Dermis blood vessel endothelial cell (primary cell): Measurements from ENCODE around the gene SH3RF3. TPM values are rescaled to one million over a fixed set of nuclear protein-coding genes. Genes with fewer than 3 reads are reported as not detected.
"Not testable (repeated sequence)": the region's sequence is repeated elsewhere in the genome, so short reads cannot be mapped to it uniquely, and the experiment has no call there.

Source experiments
- DNase-seq: peaks from one replicate; pipeline ENCODE4 v3.0.0; 2010
- total RNA-seq: library from RNA; depleted of rRNA; stranded (reverse); fragments of >200 nt; gene quantifications from 2 replicates; pipeline ENCODE4 v1.2.3, GENCODE V29; 2014

The SH3RF3 gene
- total RNA-seq, 1 donor from 2014 or later, result 7.7 TPM

DNA sequence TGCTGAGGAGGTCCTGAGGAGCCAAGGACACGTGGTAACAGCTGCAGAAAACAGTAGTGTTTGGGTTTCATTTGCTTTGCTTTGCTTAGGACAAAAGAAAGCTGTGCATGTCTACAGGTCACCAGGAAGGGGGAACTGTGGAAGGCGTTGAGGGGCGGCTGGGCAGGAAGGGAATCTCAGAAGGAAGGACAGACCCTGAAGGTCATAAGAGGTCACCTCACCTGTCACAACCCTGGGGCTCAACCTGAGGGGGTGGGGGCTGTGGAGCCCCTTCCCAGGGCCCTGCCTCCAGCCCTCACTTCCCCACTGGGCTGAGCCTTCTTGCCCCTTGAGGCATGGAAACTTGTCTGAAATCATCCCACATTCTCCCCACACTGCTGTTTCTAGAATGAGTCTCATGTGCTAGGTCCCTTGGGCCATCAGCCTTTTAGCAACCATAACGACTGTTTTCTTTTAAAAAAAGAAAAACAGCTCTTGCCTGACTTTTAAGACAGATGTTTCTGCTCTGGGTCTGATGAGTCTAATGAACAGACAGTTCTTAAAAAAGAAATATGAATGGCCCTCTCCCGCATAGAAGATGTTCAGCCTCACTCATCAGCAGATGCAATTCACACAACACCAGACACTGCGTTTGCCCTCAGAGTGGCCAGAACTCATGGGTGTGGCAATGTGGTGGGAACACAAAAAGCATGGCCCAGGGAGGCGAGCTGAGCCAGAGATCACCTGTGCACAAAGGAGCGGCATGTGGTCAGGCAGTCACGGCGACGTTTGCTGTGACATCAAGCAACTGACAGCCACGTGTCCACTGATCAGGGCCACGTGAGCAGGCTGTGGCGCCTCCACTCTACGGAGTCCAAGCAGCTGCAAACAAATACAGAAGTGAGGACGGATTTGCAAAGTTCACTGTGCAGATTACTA is 400.8 kb downstream of the SH3RF3 start:
- DNase-seq, result no peak

DNA sequence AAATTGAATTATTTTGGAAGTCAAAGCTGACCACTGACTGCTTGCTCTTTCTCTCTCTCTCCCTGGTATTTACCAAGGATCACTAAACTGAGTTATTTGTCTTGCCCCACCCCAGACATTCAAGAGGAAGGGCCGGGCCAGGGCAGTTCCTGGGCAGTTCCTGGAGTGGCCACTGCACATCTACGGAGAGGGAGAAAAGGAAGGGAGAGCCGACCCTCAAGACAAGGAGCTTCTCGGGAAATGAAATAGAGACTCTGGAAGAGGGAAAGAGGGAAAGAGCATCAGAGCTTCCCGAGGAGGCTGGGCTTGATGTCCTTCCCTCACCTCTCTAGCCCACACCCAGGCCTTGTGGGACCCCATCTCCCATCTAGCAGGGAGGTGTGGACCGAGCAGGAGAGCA is 401.7 kb downstream of the SH3RF3 start:
- no peak for DNase-seq

DNA sequence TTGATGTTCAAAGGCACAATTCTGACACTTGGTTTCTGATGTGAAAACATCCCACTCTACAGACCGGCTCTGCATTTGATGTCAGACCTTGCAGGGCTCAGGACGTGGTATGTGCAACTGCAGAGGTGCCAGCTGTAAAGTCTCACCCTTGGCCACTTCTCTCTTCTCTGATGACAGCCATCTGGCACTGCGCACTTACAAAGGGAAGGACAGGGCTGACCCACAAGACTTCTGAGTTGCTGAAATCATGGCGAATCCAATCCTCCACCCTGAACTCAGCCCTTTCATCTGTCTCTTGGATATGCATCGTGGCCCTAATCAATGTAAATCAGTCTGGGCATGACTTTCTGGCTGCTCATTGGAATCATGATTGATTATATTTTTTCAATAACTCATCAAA is 402.2 kb downstream of the SH3RF3 start:
- DNase-seq, result no peak

DNA sequence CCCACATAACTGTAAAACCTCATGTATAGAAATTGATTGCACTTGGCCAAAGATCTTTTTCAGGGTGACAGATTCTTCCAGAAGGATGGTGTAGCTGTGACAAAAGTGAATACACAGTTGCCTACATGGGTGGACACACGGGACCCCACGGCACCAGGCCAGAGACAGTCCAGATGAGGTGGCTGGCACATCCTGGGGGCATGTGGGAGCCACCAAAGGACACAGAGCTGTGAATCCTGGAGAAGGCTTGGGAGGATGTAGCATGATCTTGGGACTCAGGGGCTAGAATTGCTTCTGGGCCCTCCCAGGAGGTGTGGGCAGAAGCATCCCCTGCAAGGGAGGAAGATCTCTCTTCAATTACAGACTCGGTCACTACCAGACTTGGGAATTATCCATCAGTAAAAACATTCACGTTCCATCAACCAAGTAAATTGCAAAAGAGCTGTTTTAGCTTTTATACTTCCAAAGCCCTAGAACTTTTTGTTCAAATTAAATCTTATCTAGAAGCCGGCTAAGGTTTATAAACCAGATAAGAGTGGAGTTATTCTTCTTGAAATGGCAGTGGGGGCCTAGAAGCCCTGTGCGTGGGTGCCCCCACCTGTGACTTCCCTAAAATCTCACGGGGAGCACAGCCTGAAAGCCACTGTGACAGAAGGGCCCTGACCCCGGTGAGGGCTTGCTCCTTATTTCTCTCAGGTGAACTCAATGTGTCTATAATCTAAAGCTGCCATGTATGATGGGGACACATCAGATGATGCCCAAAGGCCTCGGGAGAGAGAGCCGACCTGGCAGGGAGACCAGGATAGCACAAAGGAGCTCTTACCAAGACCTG is 403.1 kb downstream of the SH3RF3 start:
- no peak for DNase-seq

DNA sequence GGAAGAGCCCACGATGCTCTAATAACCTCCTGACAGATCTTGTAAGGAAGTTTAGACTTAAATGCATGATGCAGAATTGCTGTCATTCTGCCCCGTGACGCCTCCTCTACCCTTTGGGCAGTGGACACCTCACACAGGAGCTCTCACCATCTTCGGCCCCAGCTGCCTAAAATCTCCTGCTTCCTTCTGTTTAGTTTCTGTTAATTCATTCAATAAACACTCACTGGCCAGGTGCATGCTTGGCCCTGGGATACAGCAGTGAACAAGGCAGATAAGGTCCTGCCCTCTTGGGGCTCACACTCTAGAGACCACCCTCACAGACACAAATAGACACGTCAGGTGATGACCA is 403.7 kb downstream of the SH3RF3 start:
- no peak for DNase-seq

DNA sequence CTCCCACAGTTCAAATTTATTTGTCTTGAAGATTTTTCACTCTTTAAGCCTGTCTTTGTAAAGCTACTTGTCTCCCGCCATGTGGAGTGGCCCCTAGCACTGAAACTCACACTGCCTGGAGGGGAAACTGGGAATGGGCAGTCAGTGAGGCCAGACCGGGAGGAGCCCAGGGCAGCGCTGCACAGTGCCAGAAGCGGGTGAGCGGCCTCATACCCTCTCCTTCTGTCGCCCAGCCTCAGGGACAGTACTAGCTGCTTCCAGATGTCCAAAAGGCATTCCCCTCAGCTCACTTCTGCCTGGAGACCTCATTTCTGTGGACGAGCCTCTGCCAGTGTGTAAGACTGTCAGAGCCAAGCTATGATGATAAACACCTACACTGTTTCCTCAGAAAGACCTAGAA is 404.8 kb downstream of the SH3RF3 start:
- DNase-seq, result no peak

DNA sequence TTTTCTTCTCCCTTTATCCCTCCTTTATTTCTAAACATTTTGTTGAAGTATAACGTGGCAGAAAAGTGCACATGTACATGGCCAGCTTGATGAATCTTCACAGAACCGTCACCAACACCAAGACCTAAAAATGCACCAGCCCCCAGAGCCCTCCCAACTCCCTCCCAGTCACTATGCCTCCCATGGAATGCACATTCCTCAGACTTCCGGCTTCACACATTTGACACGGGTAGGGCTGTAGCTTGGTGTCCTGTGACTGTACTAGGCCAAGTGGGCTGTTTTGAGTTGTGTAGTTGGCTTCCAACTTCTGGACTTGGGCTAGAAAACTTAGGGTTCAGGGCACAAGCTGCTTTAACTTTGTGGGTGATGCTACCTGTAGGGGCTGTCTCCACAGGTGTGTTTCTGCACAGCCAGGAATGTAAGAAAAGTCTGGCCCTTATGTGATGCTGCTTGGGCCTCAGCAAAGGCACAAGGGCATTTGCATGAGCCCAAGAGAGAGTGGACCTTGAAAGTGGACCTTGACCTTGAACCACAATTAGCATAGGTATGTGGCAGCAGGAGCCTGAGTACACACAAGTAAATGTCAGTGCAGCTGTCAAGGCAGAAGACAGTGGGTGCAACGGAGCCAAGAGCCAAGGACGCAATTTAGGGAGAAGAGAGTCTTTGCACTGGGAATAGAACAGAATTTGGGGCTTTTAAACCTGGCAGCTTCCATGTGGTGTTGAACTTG is 406.4 kb downstream of the SH3RF3 start:
- no peak for DNase-seq

DNA sequence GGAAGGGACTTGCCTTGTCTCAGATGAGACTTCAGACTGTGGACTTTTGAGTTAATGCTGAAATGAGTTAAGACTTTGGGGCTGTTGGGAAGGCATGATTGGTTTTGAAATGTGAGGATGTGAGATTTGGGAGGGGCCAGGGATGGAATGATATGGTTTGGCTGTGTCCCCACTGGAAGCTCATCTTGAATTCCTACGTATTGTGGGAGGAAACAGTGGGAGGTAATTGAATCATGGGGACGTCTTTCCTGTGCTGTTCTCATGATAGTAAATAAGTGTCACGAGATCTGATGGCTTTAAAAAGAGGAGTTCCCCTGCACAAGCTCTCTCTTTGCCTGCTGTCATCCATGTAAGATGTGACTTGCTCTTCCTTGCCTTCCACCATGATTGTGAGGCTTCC is 407.6 kb downstream of the SH3RF3 start:
- DNase-seq, result not testable (repeated sequence)

DNA sequence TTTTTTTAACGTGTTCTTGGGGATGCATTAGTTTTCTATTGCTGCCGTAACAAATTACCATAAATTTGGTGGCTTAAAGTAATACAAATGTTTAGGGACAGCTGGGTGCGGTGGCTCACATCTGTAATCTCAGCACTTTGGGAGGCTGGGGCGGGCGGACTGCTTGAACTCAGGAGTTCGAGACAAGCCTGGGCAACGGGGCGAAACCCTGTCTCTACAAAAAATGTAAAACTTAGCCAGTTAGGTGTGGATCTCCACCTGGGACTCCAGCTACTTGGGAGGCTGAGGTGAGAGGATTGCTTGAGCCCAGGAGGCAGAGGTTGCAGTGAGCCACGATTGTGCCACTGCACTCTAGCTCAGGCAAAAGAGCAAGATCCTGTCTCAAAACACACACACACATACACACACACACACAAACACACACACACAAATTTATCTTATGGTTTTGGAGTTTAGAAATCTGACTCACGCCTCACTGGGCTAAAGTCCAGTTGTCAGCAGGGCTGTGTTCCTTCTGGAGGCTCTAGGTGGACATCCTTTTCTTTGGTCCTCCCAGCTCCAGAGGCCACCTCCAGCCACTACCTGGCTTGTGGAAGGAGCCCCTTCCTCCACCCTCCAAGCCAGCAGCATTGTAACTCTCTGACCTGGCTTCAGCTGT is 408.7 kb downstream of the SH3RF3 start:
- DNase-seq, result no peak

DNA sequence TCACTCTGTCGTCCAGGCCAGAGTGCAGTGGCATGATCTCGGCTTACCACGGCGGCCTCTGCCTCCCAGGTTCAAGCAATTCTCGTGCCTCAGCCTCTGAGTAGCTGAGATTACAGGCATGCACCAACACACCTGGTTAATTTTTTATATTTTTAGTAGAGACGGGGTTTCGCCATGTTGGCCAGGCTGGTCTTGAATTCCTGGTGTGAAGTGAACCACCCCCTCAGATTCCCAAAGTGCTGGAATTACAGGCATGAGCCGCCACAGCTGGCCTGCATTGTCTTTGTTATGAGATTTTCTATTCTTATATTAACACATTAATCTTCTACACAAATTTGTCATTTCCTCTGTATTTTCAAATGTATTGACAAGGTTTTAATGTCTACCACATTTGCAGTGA is 409.5 kb downstream of the SH3RF3 start:
- no peak for DNase-seq

DNA sequence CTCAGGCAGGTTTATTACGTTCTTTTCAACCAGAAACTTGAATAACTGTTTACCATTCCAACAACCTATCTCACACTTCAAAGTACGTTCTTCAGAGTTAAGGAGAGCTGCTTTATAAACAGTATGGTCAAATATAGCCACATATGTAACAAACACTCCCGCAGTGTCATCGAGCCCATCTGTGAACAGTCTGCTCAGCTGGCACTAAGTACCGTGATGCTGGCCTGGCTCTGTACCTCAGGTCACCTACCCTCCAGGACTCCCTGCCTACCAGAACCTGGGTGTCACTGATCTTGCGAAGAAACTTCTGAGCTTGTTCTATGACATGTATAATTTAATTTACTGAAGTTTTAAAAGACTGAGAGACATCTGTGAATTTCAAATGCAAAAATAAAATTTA is 413.4 kb downstream of the SH3RF3 start:
- DNase-seq, result no peak

DNA sequence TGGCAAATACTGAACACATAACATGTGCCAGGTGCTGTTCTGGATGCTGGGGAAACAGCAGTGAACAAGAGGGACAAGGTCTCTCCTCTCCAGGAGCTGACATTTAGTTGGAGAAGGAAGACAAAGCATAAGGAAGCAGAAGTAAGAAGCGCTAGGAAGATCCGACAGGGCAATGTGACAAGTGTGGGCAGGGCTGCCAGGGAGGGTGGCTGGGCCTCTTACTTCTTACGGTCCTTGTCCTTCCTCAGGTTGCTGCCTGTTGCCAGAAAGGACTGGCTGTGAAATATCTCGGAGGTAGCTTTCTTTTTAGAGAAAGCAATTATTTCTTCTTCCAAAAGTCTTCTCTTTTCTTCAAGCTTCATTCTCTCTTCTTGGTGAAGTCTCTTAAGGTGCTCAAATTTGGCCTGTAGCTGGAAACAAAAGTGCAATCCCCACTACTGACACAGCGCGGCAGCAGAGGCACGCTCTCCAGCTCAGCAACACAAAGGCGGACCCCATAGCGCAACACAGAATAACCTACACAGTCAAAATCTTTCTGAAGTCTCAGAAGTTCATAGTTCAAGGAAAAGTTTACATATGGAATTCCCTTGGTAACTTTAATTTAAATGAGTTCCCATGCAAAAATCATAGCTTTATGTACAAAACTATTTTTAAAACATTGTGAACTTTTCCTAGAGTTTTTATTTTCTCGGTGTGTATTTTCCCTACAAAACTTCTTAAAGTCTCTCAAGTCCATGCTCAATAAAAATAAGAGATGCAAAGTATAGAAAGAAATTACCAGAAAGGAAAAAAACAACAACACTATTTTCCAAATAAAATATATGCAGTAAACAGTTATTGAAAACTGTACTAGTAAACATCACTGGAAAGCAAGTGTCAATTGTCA is 417.1 kb downstream of the SH3RF3 start:
- DNase-seq, result peak; percentile 86

DNA sequence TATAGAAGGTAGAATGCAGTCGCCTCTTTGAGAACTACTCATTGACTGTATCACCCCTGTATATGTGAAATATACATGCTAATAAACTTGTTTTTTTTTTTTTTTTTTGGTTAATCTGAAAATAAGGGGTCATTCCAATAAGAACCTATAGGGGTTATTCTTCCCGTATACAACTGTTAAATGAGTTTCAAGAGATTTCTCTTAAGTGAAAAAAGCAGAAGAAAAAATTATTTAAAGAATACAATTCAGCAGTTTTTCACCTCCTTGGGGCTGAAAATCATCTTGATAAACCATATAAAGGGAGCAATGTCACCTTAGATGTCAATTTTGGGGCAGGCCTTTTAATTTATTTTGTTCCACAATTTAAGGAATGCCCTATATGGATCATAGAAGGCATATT is 418.3 kb downstream of the SH3RF3 start:
- DNase-seq, result no peak

DNA sequence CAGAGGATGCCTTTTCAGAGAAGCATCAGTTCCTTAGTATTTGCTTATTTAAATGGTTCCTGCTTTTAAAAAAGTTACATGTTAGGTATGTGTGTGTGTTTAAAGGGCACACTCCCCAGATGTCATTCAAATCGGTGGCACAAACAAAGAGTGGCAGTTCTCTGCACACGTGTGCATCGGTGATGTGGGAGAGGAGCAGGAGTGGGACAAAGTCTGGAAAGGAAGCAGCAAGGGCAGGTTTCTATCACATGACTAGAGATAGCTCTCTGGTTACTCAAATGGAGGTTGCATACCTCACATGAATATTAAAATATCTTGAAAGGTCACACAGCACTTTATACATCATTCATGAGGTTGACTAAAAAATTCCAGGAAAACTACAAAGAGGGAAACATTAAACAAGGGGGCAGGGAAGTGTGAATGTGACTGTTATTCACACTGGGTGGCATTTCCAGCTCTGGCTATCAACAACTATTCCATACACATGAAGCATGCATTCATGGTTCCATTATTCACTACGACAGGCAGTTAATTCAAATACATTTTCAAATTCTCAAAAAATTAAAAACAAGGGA is 420.1 kb downstream of the SH3RF3 start:
- no peak for DNase-seq

Other genes with a start within 250 kb of the SH3RF3 start
- gene EDAR, start 140.0 kb upstream of the SH3RF3 start, total RNA-seq, result not detected in 2 replicates